ENCODE measurements around the gene RASAL1.

GRCh38 chr12:113111247-113111646, 24.3 kb downstream of the RASAL1 start:
- TF ChIP-seq TARDBP (IDR thresholded peaks at IDR 0.05) (no peak), ELF4 (IDR thresholded peaks at IDR 0.05) (no peak), SP1 (IDR thresholded peaks at IDR 0.05) (no peak), BHLHE40 (IDR thresholded peaks at IDR 0.05; ENCODE audit: borderline replicate concordance) (no peak), HDGF (IDR thresholded peaks at IDR 0.05; ENCODE audit: borderline replicate concordance) (no peak)

Measured in HEK293T (cell line).